WTC11 (cell line): ENCODE results near the gene RFTN1. TPM values are rescaled to one million over a fixed set of nuclear protein-coding genes. Genes with fewer than 3 reads are reported as not detected.

Experiments used
- ATAC-seq: fragments of 200-7000 bp; cut with Tn5 transposase; 2 replicates; pipeline ENCODE4 v1.10.0; 2021; ENCODE audit warnings: mild to moderate bottlenecking, moderate library complexity
- CTCF ChIA-PET: fragments of 300-600 bp; sonication (Branson Sonifier 250); formaldehyde crosslinking; loops from one replicate; lab custom pipeline; 2021; ENCODE audit warnings: antibody characterized with exemption; lab: Charles Lee
- POLR2A ChIA-PET: fragments of 350-600 bp; sonication (Branson Sonifier 250); formaldehyde crosslinking; loops from one replicate; lab custom pipeline; 2021; ENCODE audit warnings: antibody characterized with exemption; lab: Charles Lee
- DNase-seq: peaks from one replicate; pipeline ENCODE4 v3.0.0; 2021; ENCODE audit warnings: low spot score
- H3K27ac Mint-ChIP-seq: 2 replicates; pipeline ENCODE4 v1.8.0; 2021; ENCODE audit warnings: mixed read lengths
- H3K27me3 Mint-ChIP-seq: 2 replicates; pipeline ENCODE4 v1.8.0; 2021; ENCODE audit warnings: low read depth, mild to moderate bottlenecking, moderate library complexity, mixed read lengths
- H3K36me3 Mint-ChIP-seq: 2 replicates; pipeline ENCODE4 v1.8.0; 2021; ENCODE audit warnings: mixed read lengths
- H3K4me1 Mint-ChIP-seq: 2 replicates; pipeline ENCODE4 v1.8.0; 2022; ENCODE audit warnings: mixed read lengths
- H3K4me3 Mint-ChIP-seq: 2 replicates; pipeline ENCODE4 v1.8.0; 2021; ENCODE audit warnings: mild to moderate bottlenecking, moderate library complexity, mixed read lengths
- H3K9me3 Mint-ChIP-seq: 2 replicates; pipeline ENCODE4 v1.8.0; 2021; ENCODE audit warnings: mixed read lengths
- AR ChIP-seq: fragments of 250-450 bp; sonication (Bioruptor Pico); IDR thresholded peaks from 2 replicates; pipeline ENCODE4 v1.9.0; 2021; ENCODE audit warnings: mild to moderate bottlenecking
- ARID4B ChIP-seq: sonication (generic); formaldehyde crosslinking; IDR thresholded peaks from 2 replicates; pipeline ENCODE4 v1.8.0; 2023; ENCODE audit warnings: missing genetic modification reagents, mild to moderate bottlenecking, borderline replicate concordance
- CBFB ChIP-seq: sonication (generic); formaldehyde crosslinking; IDR thresholded peaks from 2 replicates; pipeline ENCODE4 v1.8.1; 2022; ENCODE audit warnings: mild to moderate bottlenecking, low read depth, missing genetic modification reagents
- CREB1 ChIP-seq: sonication (generic); formaldehyde crosslinking; IDR thresholded peaks from 2 replicates; pipeline ENCODE4 v1.8.0; 2023; ENCODE audit warnings: mild to moderate bottlenecking, missing genetic modification reagents
- FOXP1 ChIP-seq: sonication (generic); formaldehyde crosslinking; IDR thresholded peaks from 2 replicates; pipeline ENCODE4 v1.8.0; 2022; ENCODE audit warnings: missing genetic modification reagents, mild to moderate bottlenecking, moderate library complexity, borderline replicate concordance
- JAZF1 ChIP-seq: fragments of 250-450 bp; sonication (Bioruptor Pico); IDR thresholded peaks from 2 replicates; pipeline ENCODE4 v1.9.0; 2021; ENCODE audit warnings: moderate library complexity, mild to moderate bottlenecking, inconsistent platforms
- NFE2L1 ChIP-seq: sonication (generic); formaldehyde crosslinking; IDR thresholded peaks from 2 replicates; pipeline ENCODE4 v1.8.1; 2023; ENCODE audit warnings: missing genetic modification reagents
- ZNF219 ChIP-seq: sonication (generic); formaldehyde crosslinking; IDR thresholded peaks from 2 replicates; pipeline ENCODE4 v1.8.0; 2023; ENCODE audit warnings: missing genetic modification reagents, mild to moderate bottlenecking, borderline replicate concordance
- ZNF416 ChIP-seq: fragments of 250-450 bp; sonication (Bioruptor Pico); IDR thresholded peaks from 2 replicates; pipeline ENCODE4 v1.9.0; 2021; ENCODE audit warnings: mild to moderate bottlenecking, inconsistent platforms
- ZNF512 ChIP-seq: sonication (generic); formaldehyde crosslinking; IDR thresholded peaks from 2 replicates; pipeline ENCODE4 v1.8.1; 2022; ENCODE audit warnings: missing genetic modification reagents, borderline replicate concordance
- total RNA-seq: library from RNA; stranded (reverse); gene quantifications from 3 replicates; pipeline ENCODE4 v1.2.3, GENCODE V29; 2021
- TF ChIP-seq, protein P1 (sequence below): sonication (generic); formaldehyde crosslinking; IDR thresholded peaks from 2 replicates; pipeline ENCODE4 v1.8.1; 2022; ENCODE audit warnings: low read depth, mild to moderate bottlenecking, moderate library complexity, missing genetic modification reagents, borderline replicate concordance
- TF ChIP-seq, protein P2 (sequence below): sonication (generic); formaldehyde crosslinking; IDR thresholded peaks from 2 replicates; pipeline ENCODE4 v1.8.0; 2022; ENCODE audit warnings: missing genetic modification reagents
- TF ChIP-seq, protein P3 (sequence below): sonication (generic); formaldehyde crosslinking; IDR thresholded peaks from 2 replicates; pipeline ENCODE4 v1.8.0; 2022; ENCODE audit warnings: mild to moderate bottlenecking, missing genetic modification reagents
- TF ChIP-seq, protein P4 (sequence below): sonication (generic); formaldehyde crosslinking; IDR thresholded peaks from 2 replicates; pipeline ENCODE4 v1.8.1; 2023; ENCODE audit warnings: mild to moderate bottlenecking, missing genetic modification reagents
- TF ChIP-seq, protein P5 (sequence below): sonication (generic); formaldehyde crosslinking; IDR thresholded peaks from 2 replicates; pipeline ENCODE4 v1.8.0; 2023; ENCODE audit warnings: missing genetic modification reagents

The RFTN1 gene
- total RNA-seq, 1 experiment from 2014 or later, result 3.8 TPM

GRCh38 chr3:16354291-16354690 lies 159.2 kb downstream of the RFTN1 start:
- ChIA-PET CTCF (interaction anchor here (2.4 kb wide), 1 partner anchor 12 kb away, joined by 9 read pairs; no protein-coding TSS in a partner anchor), POLR2A (no interaction called here)
- ATAC-seq (no peak), DNase-seq (no peak)
- H3K4me3 Mint-ChIP-seq, result no peak overlapping the region
- no peaks in the 10 kb centered on the region for H3K9me3 Mint-ChIP-seq
- peaks cover 16% of the 10 kb centered on the region for H3K27me3 Mint-ChIP-seq
- H3K4me1 Mint-ChIP-seq, result peaks cover 37% of the 10 kb centered on the region
- TF ChIP-seq JAZF1 (CRISPR knock-in tag) (no peak), ZNF219 (CRISPR knock-in tag) (no peak), CREB1 (CRISPR knock-in tag) (no peak)
- TF ChIP-seq, protein P1, sequence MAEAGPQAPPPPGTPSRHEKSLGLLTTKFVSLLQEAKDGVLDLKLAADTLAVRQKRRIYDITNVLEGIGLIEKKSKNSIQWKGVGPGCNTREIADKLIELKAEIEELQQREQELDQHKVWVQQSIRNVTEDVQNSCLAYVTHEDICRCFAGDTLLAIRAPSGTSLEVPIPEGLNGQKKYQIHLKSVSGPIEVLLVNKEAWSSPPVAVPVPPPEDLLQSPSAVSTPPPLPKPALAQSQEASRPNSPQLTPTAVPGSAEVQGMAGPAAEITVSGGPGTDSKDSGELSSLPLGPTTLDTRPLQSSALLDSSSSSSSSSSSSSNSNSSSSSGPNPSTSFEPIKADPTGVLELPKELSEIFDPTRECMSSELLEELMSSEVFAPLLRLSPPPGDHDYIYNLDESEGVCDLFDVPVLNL, result no peak
- TF ChIP-seq, protein P2, sequence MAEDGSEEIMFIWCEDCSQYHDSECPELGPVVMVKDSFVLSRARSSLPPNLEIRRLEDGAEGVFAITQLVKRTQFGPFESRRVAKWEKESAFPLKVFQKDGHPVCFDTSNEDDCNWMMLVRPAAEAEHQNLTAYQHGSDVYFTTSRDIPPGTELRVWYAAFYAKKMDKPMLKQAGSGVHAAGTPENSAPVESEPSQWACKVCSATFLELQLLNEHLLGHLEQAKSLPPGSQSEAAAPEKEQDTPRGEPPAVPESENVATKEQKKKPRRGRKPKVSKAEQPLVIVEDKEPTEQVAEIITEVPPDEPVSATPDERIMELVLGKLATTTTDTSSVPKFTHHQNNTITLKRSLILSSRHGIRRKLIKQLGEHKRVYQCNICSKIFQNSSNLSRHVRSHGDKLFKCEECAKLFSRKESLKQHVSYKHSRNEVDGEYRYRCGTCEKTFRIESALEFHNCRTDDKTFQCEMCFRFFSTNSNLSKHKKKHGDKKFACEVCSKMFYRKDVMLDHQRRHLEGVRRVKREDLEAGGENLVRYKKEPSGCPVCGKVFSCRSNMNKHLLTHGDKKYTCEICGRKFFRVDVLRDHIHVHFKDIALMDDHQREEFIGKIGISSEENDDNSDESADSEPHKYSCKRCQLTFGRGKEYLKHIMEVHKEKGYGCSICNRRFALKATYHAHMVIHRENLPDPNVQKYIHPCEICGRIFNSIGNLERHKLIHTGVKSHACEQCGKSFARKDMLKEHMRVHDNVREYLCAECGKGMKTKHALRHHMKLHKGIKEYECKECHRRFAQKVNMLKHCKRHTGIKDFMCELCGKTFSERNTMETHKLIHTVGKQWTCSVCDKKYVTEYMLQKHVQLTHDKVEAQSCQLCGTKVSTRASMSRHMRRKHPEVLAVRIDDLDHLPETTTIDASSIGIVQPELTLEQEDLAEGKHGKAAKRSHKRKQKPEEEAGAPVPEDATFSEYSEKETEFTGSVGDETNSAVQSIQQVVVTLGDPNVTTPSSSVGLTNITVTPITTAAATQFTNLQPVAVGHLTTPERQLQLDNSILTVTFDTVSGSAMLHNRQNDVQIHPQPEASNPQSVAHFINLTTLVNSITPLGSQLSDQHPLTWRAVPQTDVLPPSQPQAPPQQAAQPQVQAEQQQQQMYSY, result no peak
- peaks cover 4% of the 10 kb centered on the region; the same call in 1 of the 2 replicates for H3K36me3 Mint-ChIP-seq
- no peak overlapping the region for H3K27ac Mint-ChIP-seq

- Mint-ChIP-seq H3K27me3 (peaks cover 16% of the 10 kb centered on the region), H3K27ac (no peak overlapping the region), H3K36me3 (peaks cover 4% of the 10 kb centered on the region; the same call in 1 of the 2 replicates), H3K9me3 (no peaks in the 10 kb centered on the region), H3K4me1 (peaks cover 34% of the 10 kb centered on the region), H3K4me3 (no peak overlapping the region; the same call in 1 of the 2 replicates)
- ChIA-PET POLR2A (no interaction called here), CTCF (interaction anchor here (1.2 to 2.4 kb wide), 2 partner anchors 14 to 164 kb away, joined by 5 to 9 read pairs; no protein-coding TSS in a partner anchor)
- no peak for DNase-seq
- TF ChIP-seq NFE2L1 (CRISPR knock-in tag) (no peak), ZNF512 (CRISPR knock-in tag) (no peak), AR (no peak), ZNF416 (CRISPR knock-in tag) (no peak), ARID4B (CRISPR knock-in tag) (no peak), CBFB (CRISPR knock-in tag) (no peak), FOXP1 (CRISPR knock-in tag) (no peak)
- TF ChIP-seq, protein P3, sequence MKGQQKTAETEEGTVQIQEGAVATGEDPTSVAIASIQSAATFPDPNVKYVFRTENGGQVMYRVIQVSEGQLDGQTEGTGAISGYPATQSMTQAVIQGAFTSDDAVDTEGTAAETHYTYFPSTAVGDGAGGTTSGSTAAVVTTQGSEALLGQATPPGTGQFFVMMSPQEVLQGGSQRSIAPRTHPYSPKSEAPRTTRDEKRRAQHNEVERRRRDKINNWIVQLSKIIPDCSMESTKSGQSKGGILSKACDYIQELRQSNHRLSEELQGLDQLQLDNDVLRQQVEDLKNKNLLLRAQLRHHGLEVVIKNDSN (CRISPR knock-in tag), result no peak
- TF ChIP-seq, protein P4, sequence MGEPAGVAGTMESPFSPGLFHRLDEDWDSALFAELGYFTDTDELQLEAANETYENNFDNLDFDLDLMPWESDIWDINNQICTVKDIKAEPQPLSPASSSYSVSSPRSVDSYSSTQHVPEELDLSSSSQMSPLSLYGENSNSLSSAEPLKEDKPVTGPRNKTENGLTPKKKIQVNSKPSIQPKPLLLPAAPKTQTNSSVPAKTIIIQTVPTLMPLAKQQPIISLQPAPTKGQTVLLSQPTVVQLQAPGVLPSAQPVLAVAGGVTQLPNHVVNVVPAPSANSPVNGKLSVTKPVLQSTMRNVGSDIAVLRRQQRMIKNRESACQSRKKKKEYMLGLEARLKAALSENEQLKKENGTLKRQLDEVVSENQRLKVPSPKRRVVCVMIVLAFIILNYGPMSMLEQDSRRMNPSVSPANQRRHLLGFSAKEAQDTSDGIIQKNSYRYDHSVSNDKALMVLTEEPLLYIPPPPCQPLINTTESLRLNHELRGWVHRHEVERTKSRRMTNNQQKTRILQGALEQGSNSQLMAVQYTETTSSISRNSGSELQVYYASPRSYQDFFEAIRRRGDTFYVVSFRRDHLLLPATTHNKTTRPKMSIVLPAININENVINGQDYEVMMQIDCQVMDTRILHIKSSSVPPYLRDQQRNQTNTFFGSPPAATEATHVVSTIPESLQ (CRISPR knock-in tag), result no peak
- TF ChIP-seq, protein P5, sequence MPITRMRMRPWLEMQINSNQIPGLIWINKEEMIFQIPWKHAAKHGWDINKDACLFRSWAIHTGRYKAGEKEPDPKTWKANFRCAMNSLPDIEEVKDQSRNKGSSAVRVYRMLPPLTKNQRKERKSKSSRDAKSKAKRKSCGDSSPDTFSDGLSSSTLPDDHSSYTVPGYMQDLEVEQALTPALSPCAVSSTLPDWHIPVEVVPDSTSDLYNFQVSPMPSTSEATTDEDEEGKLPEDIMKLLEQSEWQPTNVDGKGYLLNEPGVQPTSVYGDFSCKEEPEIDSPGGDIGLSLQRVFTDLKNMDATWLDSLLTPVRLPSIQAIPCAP (CRISPR knock-in tag), result no peak
- TF ChIP-seq, all 79 proteins: peak for 0
- peak; percentile 66 for ATAC-seq
Measured at GRCh38 chr3:16352428-16352827, 161.1 kb downstream of the RFTN1 start.
